ENCODE measurements around the gene SPA17.

Gene SPA17

DNA sequence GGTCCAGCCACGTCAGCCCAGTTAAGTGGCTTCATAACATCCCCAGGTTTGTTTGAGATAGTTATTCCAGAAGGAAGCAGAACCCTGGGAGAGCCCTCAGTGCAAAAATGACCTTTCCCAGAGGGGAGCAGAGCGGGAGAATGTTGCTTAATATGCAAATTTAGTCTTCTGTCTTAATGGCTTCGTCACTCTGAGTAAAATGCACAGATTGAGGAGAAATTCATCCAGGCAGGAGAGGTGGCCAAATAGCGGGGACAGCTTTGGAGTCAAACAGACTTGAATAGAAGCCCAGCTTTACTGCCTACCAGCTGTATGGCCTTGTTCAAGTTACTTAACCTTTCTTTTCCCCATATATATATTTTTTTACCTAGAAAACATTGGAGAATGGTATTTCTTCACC is 53.8 kb downstream of the SPA17 start:
- no peak for DNase-seq

DNA sequence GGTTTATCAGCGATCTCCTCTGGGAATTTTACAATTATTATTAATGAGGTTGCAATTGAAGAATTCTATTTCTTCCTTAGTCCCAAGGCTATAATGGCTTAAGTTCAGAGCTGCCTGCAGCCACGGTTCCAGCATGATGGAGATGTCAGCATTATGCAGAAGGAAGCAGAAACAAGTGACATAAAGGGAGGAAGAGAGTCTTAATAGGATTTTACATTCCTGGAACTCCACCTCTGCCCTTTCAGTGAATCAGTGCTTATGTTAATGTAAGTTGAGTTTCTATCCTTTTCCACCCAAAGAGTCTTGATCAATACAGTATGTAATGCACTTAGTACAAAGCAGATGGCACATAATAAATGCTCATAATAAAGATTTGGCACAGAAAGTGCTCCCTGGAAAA is 54.4 kb downstream of the SPA17 start:
- no peak for DNase-seq

DNA sequence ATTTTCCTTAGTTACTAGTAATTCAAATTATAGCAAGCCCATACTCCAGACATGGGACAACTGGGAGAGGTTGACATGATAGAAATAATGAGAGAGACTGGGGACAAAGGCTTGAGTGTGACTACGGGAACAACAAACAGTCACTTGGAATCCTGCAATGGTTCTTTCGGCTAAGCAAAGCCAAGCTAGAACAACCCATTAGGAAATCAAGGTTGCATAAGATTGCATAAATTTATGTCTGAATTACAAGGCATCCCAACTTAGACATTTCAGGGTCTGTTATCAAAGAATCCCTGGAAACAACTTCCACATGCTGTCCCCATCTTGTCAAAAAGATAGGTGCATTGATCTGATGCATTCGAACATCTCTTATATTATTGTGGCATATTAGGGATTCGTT is 55.9 kb downstream of the SPA17 start:
- no peak for DNase-seq

DNA sequence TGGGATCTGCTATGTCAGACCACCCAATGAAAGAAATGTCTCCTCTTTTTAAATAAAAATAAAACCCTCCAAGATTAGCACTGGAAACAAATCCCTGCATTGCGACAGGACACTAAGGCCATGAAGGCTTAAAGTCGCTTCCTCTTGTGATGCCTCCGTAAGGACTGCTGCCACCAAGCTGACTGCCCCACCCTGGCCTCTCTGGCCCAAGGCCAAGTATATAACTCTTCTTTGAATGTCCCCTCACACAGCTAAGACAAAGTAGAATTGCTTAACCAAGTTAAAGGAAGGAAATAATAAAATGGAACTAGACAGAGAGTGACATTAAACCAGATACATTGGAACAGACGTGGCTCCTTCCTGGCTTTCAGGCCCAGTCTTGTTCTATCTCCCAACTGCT is 58.5 kb downstream of the SPA17 start:
- DNase-seq = no peak

DNA sequence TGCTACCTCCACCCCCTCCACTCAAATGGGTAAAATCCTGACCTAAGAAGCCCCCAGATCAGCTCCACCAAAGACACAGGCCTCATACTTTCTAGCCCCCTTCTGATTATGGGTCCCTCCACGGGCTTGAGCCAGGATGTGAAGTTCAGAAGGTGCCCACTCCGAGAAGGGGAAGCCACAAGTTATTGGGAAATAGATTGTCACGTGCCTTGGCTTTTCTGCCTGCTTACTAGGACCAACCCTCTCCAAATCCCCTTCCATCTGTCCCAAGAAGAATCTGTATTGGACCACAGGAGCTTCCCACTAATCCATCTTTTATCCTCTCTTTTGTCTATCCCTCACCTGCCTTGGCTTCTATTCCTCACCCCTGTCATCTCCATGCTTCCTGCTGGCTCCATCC is 63.0 kb downstream of the SPA17 start:
- DNase-seq = no peak

DNA sequence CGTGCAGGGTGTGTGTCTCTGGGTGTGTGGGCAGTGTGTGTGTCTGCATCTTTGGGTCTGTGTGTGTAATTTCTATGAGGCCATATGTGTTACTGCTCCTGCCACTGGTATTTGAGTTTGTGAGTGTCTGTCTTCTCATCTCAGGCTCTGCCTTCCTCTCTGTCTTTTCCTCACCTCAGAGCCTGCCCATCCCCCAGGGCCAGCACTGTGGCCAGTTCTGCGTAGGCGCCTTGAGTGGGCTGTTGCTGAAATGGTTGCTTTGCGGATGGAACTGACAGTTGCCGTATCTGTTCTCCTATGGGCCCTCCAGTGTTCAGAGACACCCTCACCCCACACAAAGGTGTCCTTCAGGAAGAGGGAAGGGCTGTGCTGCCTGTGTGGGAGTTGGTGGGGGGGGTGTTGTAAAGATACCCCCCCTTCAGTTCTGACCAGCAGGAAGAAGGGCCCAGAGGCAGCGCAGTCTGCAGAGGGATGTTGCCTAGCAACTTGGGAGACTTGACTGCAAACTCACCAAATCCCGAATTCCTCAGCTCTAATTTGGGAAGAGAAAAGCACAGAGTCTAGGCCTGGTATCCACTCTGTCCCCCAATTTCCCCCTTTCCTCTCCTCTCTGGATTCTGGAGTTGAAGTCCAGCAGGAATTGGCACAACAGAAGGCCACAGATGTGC is 64.1 kb downstream of the SPA17 start:
- DNase-seq = no peak

DNA sequence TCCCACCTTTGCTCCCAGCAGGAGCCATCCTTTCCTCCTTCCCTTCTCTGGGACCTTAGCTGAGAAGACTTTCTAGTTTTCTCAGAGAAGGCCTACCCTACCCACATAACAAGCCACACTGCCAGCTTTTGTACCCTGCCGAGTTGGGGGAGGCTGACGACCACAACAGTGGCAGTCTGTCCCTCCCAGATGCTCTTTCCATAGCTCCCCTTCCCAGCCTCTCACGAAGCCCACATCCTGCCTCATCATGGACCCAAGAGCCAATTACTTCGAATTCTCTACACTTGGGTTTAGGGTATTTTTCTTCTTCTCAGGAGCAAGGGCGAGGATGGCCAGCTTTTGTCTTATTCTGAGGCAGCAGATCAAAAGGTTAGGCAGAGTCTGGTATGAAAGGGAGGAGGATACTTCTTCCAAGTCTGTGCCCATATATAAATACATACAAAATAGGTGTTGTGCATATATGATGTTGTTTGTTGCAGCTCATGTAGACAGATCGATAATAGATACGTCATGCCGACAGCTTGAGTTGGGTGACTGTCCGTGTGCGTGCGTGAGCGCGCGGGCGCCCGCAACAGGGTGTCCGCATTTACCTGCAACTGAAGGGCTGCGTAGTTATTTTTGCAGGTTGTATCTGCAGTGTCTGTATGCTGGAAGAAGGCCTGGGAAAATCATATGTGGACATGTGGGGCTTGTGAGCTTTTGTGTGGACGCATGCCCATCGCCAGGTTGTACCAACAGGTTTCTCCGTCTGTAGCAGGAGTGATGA is 65.2 kb downstream of the SPA17 start:
- no peak for DNase-seq

DNA sequence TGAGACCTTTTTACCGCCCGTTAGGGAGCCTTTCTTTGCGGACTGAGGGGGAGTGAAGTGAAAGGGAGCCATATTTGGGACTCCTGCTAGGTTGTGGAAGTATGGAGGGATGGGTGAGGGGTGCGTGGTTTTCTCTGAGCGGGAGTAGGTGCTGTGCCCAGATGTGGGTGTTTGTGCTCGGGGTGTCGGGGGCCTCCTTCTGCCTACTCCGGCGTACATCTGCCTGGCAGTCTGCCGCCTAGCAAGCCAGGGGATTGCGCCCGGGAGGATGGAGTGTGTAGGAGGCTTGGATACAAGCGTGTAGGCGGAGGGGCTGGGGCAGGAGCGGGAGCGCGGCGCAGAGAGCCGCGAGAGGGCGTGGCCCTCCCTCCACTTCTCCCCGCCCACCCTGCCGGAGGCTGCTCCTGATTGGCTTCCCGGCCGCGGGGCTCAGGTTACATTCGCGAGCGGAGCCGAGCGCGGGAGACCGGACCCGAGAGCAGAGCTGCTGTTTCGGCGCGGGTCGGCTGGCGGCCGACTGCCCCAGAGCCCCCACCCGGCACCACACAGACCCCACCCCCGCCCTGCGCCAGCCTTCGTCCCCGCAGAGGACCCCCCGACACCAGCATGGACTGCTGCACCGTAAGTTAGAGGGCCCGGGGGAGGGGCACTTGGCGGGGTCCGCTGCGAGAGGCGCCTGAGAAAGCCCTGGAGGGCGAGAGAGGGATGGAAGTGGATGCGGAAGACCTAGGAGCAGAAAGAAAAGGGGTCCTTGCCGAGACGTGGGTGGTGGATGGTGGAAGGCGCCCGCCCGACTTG is 66.0 kb downstream of the SPA17 start, which contains the start of gene NRGN:
Gene NRGN, plus strand, starts transcription at position 464 of the 798 bp plus-strand sequence. Its CDS starts 143 bp downstream, at position 607.
- DNase-seq = peak; percentile 90

DNA sequence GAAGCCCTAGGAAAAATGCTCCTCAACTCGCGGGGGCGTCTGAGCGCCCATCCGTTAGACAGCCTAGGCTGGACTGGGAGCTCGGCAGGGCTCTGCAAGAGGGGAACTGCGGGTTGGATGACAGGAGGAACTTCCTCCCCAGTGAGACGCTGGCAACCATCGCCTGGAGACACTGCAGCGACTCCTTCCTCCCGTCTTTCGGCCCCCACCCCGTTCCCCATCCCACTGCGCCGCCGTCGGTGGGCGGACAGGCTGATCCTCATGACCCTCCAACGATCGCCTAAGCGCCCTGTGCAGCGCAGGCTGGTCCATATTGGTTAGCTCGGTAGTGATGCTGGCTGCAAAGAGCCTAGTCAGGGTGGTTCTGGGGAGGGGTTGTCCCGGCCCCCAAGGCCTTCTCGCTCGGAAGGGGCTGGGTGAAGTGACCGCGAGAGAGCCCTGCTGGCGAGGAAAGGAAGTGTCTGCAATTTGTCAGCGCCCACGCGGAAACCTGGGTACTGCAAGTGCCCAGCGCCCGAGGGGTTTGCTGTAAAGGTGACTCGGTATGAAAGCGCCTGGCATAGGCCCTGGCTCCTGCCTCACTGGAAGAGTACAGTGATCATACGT is 66.7 kb downstream of the SPA17 start:
- DNase-seq = peak; percentile 41

DNA sequence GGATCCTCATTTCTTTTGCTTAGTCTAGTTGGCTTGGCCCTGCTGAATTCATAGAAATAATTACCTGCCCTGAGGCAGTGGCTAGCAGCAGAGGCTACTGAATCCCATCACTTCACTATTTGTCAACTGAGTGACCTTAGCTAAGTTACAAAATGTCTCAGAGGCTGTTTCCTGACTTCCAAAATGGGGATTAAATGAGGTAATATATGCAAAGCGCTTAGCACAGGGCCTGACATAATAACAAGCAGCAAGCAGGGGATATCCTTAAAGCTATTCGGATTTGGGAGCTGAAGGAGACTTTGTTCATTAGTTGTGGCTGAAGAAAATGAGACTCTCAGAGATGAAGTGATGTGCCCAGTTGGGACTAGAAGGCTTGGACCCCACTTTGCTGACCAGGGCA is 68.9 kb downstream of the SPA17 start:
- DNase-seq = no peak

DNA sequence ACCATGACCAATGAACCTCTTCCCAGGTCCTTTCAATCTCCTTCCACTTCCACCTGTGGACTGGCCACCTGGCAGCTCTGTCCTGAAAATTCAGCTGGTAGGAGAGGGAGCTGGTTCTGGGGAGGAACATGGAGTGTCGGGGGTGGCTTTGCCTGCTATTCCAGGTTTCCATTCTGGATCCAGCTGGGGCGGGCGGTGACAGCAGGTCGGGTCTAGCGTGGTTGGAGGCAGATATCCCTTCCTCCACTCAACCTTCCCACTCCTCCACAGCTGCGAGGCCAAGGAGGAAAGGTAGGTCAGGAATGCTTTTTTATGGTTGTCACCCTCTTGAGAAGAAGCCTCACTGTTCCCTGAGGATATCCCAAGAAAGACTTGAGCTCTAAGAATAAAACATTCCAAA is 69.3 kb downstream of the SPA17 start:
- no peak for DNase-seq

DNA sequence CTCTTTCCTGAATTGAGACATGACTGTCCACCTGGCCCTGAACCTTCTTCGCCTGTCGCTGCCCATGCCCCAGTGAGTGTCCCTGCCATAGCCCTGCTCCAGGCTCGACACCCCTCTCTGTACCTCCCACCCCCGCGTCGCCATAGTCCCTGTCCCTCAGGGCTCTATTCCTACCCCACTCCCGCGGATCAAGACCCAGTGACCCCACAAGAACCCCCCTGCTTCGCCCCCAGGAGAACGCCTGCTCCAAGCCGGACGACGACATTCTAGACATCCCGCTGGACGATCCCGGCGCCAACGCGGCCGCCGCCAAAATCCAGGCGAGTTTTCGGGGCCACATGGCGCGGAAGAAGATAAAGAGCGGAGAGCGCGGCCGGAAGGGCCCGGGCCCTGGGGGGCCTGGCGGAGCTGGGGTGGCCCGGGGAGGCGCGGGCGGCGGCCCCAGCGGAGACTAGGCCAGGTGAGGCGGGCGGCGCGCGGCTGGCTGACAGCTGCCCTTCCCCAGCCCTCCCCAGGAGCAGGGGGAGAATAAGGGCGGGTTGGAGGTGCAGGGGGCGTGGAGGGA is 71.6 kb downstream of the SPA17 start:
- DNase-seq = no peak

DNA sequence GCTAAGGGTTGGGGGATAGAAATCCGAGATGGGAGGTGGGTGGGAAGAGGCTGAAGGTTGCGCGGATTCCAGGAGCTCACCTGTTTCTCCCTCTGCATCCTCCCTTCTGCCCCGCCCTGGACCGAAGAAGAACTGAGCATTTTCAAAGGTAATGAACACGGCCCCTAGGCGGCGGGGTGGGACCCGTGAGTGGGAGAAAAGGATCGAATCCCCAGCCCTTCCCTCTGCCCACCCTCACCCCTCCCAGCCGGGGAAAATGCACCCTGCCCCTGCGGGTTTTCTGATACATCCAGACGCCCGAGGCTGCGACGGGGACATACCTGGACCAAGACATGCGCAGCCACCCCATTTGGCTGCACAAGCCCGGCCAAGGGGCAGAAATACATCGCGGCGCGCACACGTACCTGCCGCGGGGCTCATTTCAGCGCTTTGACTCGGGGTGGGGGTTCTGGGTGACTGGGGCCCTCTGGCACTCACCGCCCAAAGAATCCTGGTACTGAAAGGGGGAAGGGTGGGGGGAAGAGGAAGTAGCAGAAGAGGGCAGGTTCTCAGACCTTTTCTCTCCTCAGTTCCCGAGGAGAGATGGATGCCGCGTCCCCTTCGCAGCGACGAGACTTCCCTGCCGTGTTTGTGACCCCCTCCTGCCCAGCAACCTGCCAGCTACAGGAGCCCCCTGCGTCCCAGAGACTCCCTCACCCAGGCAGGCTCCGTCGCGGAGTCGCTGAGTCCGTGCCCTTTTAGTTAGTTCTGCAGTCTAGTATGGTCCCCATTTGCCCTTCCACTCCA is 72.3 kb downstream of the SPA17 start:
- DNase-seq = peak; percentile 47

DNA sequence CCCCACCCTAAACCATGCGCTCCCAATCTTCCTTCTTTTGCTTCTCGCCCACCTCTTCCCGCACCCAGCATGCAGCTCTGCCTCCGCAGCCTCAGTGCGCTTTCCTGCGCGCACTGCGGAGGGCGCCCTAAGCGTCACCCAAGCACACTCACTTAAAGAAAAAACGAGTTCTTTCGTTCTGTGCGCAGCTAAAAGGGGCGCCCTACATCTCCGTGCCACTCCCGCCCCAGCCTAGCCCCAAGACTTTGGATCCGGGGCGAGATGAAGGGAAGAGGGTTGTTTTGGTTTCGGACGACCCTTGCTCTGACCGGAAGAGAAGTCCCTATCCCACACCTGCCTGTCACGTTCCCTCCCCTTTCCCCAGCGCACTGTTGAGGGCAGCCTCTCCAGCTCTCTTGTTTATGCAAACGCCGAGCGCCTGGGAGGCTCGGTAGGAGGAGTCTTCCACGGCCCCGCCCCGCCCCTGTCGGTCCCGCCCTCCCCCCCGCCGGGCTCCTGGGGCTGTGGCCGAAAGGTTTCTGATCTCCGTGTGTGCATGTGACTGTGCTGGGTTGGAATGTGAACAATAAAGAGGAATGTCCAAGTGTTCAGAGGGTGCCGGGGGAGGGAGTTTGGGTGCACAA is 73.0 kb downstream of the SPA17 start:
- peak; percentile 84 for DNase-seq

All from RPMI8226 (cell line).